Measurements from ENCODE around the gene NT5C2. TPM values are rescaled to one million over a fixed set of nuclear protein-coding genes. Genes with fewer than 3 reads are reported as not detected.

The NT5C2 gene
- total and polyA plus RNA-seq, 2 donors (not counting 3 experiments of a cell fraction or from before 2014, with no cell fraction given) = 47.2 to 69.9 TPM

GRCh38 chr10:103125323-103126267, 67.5 kb downstream of the NT5C2 start:
- no peak overlapping the region for H3K27ac ChIP-seq (ENCODE audit: insufficient read depth, low read depth, low read length)
- no peak overlapping the region for H3K9ac ChIP-seq (replicated peaks; ENCODE audit: extremely low read depth, insufficient read depth, low read length)
- ChIA-PET POLR2A (no interaction called here), CTCF (interaction anchor here (6.4 kb wide), 1 partner anchor 119 kb away, joined by 40 read pairs; no protein-coding TSS in a partner anchor)
- no peaks in the 10 kb centered on the region for H3K27me3 ChIP-seq (ENCODE audit: control insufficient read depth in 2 of 2, insufficient read depth in 2 of 2, low read length in 2 of 2)
- no peak overlapping the region for H3K4me2 ChIP-seq (ENCODE audit: insufficient read depth, low read length)
- H3K9me1 ChIP-seq (replicated peaks; ENCODE audit: control insufficient read depth, extremely low read depth, insufficient read depth, low read length) = no peaks in the 10 kb centered on the region
- no peak for TF ChIP-seq JUN (IDR thresholded peaks at IDR 0.05; ENCODE audit: borderline replicate concordance, insufficient read depth, insufficient read length, low read depth)
- no peak for TF ChIP-seq EZH2 (IDR thresholded peaks at IDR 0.05; ENCODE audit: borderline replicate concordance, low read depth, low read length, severe bottlenecking)
- TF ChIP-seq FOS (IDR thresholded peaks at IDR 0.05; ENCODE audit: borderline replicate concordance, insufficient read depth, low read length) = no peak
- TF ChIP-seq, protein P1, sequence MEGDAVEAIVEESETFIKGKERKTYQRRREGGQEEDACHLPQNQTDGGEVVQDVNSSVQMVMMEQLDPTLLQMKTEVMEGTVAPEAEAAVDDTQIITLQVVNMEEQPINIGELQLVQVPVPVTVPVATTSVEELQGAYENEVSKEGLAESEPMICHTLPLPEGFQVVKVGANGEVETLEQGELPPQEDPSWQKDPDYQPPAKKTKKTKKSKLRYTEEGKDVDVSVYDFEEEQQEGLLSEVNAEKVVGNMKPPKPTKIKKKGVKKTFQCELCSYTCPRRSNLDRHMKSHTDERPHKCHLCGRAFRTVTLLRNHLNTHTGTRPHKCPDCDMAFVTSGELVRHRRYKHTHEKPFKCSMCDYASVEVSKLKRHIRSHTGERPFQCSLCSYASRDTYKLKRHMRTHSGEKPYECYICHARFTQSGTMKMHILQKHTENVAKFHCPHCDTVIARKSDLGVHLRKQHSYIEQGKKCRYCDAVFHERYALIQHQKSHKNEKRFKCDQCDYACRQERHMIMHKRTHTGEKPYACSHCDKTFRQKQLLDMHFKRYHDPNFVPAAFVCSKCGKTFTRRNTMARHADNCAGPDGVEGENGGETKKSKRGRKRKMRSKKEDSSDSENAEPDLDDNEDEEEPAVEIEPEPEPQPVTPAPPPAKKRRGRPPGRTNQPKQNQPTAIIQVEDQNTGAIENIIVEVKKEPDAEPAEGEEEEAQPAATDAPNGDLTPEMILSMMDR (IDR thresholded peaks at IDR 0.05; ENCODE audit: extremely low read depth in 1 of 2, insufficient read depth in 1 of 2, low read depth in 1 of 2, low read length in 2 of 2) = no peak
- no peak for TF ChIP-seq GATA2 (IDR thresholded peaks at IDR 0.05; ENCODE audit: insufficient read depth, insufficient read length, low read depth, low read length)
- TF ChIP-seq MYC (IDR thresholded peaks at IDR 0.05; ENCODE audit: low read depth, low read length) = no peak
- TF ChIP-seq, protein P2, sequence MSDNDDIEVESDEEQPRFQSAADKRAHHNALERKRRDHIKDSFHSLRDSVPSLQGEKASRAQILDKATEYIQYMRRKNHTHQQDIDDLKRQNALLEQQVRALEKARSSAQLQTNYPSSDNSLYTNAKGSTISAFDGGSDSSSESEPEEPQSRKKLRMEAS (IDR thresholded peaks at IDR 0.05; ENCODE audit: insufficient read depth, insufficient read length) = no peak
- no peak for TF ChIP-seq POLR2A (IDR thresholded peaks at IDR 0.05; ENCODE audit: low read depth, low read length)
- TF ChIP-seq POLR2AphosphoS5 (IDR thresholded peaks at IDR 0.05; ENCODE audit: insufficient read depth, low read depth, low read length) = no peak
- peak; percentile 11 for DNase-seq (ENCODE audit: low read depth, low spot score)
- peaks cover 3 to 6% of the 10 kb centered on the region in 2 experiments for H3K36me3 ChIP-seq (ENCODE audit: control insufficient read depth in 2 of 2, extremely low read depth in 1 of 2, insufficient read depth in 2 of 2, low read length in 2 of 2)
- H2AFZ ChIP-seq (ENCODE audit: low read depth, low read length) = no peak overlapping the region
- FAIRE-seq = no peak
- H3K9me3 ChIP-seq (replicated peaks; ENCODE audit: control insufficient read depth, insufficient read depth, low read length) = no peaks in the 10 kb centered on the region
- H4K20me1 ChIP-seq (replicated peaks; ENCODE audit: control insufficient read depth, extremely low read depth, insufficient read depth, low read length) = no peaks in the 10 kb centered on the region
- intact Hi-C loops (cut with micrococcal nuclease) = no loop called here
- no peaks in the 10 kb centered on the region for H3K4me1 ChIP-seq (ENCODE audit: control insufficient read depth, extremely low read depth, insufficient read depth, low read length)
- dilution Hi-C loops (cut with MboI; ENCODE audit: extremely low pct_ligation_motif_present, low sequenced_read_pairs) = no loop called here
- H3K79me2 ChIP-seq (ENCODE audit: control insufficient read depth, insufficient read depth, low read length) = peaks cover 2% of the 10 kb centered on the region
- no TSS peak for BruUV-seq (replicated peaks)
- no peak overlapping the region for H3K4me3 ChIP-seq (replicated peaks in 1 of 3; ENCODE audit: insufficient read depth in 1 of 3, low read depth in 1 of 3, low read length in 3 of 3)

All from endothelial cell of umbilical vein (primary cell).